ENCODE measurements around the gene HDAC4.

HDAC4 gene

DNA sequence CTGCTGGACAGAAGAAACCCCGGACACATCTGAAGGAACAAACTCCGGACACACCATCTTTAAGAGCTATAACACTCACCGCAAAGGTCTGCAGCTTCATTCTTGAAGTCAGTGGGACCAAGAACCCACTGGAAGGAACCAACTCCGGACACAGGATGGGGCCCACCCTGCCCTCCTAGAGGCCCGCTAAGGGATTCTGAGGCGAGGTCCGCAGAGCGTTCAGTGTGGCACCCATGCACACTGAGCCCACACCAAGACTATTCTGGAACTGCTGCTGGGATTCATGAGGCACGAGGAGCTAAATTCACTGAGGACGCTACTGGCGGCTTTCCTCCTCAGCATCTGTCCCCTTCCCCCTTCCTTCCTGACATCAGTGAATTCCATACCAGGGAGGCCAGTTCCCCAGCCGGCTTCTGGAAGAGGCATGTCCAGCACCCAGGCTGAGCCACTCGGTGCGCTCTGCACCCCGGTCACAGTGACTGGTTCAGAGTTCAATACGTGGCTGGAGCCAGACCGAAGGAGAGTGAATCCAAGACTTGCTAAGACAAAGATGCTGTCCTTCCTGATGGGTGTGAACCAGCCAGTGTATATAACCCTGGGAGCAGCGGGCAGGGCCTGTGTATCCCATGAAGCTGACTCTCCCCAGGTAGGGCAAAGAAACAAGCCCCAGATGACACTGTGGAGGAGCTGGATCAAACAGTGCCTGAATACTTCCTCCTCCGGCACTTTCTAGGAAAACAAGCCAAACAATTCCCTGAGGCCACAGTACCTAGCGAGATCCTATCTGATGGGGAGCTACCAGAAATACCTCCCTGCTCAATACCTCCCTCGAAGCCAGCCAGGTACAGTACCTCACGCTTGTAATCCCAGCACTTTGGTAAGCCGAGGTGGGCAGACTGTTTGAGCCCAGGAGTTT is 11.1 kb downstream of the HDAC4 start:
- in situ Hi-C loops (cut with HindIII; ENCODE audit: low pct_ligation_motif_present, low pct_unique_long_range_greater_than_20kb, low sequenced_read_pairs): no loop called here

DNA sequence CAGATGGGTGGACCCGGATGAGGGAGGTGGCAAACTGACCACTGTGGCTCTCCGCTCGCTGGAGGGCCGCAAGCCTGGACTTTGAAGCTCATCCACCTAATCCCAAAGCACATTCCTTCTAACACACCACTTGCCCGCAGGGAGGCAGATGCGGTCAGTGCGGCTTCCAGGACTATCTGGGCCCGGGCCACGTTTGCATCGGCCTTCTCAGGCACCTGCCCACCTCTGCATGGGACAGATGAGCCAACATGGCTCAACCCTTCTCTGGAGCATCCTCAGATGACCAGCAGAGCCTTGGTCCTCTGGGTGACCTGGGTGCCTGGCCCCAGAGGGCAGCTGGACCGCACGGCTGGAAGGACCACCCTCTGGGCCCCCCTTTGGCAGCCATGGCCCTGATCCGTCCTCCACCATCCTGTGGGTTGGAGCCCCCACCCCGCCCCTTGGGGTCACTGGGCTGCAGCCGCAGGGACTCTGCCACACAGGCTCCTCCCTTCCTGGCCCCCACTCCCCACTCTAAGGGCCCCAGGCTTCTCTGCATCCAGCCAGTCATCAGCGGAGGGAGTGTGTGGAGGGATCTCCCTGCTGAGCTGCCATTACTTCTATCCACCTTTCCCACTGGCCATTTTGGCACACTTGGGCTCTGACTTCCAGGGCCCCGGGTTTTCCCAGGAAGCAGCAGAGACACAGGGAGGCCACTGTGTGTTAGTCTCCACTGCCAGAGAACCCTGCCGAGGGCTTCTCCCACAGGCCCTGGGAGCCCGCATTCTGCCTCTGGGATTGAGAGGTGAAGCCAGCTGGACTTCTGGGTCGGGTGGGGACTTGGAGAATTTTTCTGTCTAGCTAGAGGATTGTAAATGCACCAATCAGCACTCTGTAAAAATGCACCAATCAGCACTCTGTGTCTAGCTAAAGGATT is 12.3 kb downstream of the HDAC4 start:
- in situ Hi-C loops (cut with HindIII; ENCODE audit: low pct_ligation_motif_present, low pct_unique_long_range_greater_than_20kb, low sequenced_read_pairs): no loop called here
- no peak for DNase-seq

More for the DNA sequence above, 11.1 kb downstream of the HDAC4 start:
- DNase-seq: no peak

DNA sequence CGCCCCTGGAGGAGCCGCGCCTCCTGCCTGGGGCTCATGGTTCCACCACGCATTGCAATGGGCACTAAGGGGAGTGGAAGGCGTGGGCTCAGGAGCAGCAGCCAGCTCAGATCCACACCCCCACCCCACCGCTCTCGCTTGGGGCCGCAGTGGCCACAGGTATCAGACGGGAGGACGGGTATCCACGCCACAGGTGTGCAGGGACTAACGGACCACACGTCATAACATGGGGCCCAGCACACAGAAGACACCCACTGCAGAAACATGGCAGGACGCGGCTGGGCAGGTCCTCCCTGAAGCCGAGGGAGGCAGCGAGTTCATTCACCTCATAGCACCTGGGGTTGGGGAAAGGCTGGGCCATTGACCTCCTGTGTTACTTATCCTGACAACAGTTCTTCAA is 13.0 kb downstream of the HDAC4 start:
- no peak for DNase-seq
- in situ Hi-C loops (cut with HindIII; ENCODE audit: low pct_ligation_motif_present, low pct_unique_long_range_greater_than_20kb, low sequenced_read_pairs): no loop called here

DNA sequence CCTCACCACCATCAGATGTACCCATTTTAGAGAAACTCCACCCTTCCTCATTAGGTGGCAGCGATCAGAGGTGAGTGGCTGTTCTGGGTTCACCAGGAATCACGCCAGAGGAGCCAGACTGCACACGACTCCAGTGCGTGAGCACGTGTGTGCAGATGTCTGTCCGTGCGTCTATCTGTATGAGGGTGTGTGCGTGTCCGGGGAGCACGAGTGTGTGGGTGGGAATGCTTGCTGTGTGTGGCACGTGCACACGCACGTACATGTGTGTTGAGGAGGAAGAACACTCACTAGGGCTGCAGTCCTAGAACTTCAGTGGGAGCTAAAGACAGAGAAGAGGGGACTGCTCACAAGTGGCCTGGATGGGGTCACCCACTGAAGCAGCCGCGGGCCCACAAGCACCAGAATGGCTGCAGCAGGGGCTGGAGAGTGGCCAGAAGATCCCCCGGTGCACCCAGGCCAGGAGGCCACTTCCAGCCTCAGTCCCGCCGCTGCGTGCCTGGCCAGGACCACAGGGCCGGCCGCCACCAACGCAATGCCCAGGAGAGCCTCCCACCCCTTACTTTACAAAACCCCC is 13.9 kb downstream of the HDAC4 start:
- DNase-seq: no peak
- in situ Hi-C loops (cut with HindIII; ENCODE audit: low pct_ligation_motif_present, low pct_unique_long_range_greater_than_20kb, low sequenced_read_pairs): no loop called here

DNA sequence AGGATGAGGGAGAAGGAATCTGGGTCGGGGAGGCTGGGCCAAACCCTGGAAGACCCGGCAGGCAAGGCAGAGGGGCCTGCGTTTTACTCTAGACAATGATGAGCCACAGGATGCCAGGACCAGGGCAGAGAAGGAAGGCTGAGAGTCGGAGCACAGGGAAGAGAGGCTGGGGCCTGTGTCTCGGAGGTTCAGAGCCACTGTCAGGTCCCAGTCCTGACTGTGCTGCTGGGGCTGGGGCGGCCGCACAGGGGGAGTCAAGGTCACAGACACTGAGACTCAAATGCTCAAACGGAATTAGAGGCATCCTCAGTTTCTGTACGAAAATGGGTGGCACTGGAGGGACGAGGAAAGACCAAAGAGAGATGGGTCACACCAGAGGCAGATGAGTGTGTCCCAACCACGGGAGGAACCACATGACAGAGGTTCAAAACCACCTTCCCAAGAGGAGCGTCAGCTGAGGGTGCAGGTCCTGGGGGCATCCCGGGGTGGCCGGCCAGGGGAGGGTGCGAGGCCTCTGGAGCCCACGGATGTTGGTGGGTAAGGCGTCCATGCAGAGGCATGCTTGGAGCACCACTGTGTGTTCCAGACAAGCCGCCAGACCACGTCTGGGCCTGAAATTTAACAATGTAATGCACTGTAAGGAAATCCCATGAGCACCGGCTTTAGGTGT is 14.7 kb downstream of the HDAC4 start:
- DNase-seq: no peak
- in situ Hi-C loops (cut with HindIII; ENCODE audit: low pct_ligation_motif_present, low pct_unique_long_range_greater_than_20kb, low sequenced_read_pairs): no loop called here

DNA sequence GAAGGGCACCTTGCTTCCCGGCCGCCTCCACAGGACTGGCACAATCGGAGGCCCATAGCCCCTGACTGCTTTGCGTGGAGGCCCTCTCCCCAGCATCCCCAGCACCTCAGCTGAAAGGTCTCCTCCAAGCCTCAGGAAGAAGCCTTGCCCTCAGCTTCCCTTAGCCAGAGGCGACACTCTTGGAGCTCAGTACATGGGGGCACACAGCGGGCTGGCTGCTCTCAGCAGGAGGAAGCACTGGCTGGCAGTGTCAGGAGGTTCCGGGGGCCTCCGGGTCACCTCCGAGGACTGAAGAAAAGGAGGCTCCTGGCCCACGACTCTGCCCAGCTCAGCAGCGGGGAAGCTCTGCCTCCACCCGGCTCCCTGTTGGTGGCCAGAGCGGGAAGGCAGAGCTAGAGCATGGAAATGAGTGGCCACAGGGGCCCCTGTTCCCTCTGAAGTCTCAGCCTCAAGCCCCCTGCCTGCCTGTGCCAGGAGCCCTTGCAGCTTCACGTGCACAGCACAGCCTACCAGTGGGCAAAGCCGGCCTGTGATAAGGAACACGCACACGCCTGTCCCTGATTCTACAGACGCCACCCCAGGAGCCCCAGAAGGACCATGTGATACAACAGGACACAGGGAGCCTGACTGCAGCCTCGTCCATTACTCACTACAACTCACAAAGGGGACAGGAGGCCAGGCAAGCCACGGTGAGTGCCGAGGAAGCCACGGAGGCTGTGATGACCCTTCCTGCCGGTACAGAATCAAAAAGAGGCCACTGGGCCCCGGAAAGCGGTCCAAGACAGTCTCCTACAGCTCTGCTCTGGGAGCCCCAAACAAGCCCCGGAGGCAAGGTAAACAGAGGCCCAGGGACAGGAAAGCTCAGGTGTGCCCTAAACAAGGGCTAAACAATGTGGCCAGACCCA is 15.5 kb downstream of the HDAC4 start:
- in situ Hi-C loops (cut with HindIII; ENCODE audit: low pct_ligation_motif_present, low pct_unique_long_range_greater_than_20kb, low sequenced_read_pairs): no loop called here
- no peak for DNase-seq

DNA sequence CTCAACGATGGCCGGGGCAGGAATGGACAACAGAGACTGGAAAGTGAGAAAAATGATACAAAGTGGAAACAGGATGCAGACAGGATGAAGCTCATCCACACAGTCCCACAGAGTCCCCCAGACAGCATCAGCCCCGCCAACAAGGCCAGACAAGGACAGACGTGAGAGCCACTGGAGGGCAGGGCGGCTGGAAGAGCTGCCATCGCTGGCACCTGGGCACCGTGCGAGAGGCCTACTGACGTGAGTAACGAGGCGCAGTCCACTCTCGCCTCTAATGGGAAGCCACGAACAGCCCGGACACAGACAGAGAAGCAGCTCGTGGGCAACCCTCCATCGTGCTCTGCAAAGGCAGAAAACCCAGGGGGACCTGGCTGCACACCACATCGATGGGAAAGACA is 17.1 kb downstream of the HDAC4 start:
- in situ Hi-C loops (cut with HindIII; ENCODE audit: low pct_ligation_motif_present, low pct_unique_long_range_greater_than_20kb, low sequenced_read_pairs): no loop called here
- DNase-seq: no peak

DNA sequence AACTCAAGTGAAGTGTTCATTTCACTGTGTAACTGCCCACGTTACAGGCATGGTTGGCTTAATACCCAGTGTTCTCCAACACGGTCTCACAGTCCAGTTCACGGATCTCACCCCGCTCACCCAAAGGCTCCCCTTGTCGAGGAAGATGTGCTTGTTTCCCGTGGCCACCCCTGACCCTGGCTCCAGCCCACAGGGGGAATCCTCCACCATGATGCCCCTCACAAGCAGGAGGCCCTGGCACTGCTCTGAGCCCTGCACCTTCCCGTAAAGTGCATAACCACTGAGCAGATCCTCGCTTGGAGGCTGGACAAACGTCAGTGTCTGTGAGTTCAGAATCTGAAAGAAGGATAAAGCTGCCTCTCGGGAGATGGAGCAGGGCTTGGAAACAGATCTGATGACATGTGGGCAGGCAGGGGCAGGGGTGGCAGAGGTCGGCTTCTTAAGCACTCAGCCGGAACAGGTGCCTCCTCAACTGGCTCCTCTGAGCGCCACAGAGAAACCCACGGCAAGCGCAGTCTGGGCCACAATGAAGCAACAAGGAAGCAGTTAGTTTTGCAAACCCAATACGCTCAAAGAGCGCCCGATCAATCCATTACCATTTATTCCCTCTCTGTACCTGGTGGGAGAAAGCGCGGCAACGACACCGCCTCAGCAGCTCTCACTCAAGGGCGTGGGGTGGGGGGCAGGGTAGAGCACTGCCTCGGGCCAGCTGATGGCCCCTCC is 17.6 kb downstream of the HDAC4 start:
- no peak for DNase-seq
- in situ Hi-C loops (cut with HindIII; ENCODE audit: low pct_ligation_motif_present, low pct_unique_long_range_greater_than_20kb, low sequenced_read_pairs): no loop called here

DNA sequence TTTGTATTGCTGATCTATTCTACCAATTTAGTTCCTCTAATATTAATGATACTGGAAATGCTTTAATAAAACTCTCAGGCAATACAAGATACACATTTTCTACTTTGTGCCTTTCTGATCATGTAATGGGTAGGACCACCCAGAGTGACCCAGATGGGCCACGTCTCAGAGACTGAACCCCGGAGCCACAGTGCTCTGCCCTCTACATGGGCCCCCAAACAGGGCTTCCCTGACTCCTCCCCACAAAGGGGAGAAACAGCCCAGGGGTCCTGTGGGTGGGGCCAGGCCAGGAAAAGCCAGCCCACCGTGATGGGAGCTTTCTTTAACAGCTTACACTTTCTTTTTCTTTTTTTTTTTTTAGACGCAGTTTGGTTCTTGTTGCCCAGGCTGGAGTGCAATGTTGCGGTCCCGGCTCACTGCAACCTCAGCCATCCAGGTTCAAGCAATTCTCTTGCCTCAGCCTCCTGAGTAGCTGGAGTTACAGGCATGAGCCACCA is 18.4 kb downstream of the HDAC4 start:
- DNase-seq: no peak
- in situ Hi-C loops (cut with HindIII; ENCODE audit: low pct_ligation_motif_present, low pct_unique_long_range_greater_than_20kb, low sequenced_read_pairs): no loop called here

DNA sequence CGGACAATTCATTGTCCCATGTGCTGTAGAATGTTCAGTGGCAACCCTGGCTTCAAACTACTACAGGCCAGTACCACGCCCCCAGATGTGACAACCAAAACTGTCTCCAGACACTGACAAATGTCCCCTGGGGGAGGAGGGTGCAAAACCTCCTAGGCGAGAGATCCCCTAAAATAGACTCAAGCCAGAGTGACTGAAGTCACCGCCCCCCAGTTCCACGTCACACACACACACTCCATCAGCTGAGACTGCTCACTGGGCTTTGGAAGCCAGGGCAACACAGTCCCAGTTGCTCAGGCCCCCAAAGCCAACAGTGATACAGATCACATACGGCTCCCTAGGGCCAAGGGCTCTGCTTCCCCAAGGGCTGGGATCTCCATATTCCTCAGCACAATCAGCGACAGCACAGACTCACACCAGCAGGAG is 19.1 kb downstream of the HDAC4 start:
- DNase-seq: no peak
- in situ Hi-C loops (cut with HindIII; ENCODE audit: low pct_ligation_motif_present, low pct_unique_long_range_greater_than_20kb, low sequenced_read_pairs): no loop called here

DNA sequence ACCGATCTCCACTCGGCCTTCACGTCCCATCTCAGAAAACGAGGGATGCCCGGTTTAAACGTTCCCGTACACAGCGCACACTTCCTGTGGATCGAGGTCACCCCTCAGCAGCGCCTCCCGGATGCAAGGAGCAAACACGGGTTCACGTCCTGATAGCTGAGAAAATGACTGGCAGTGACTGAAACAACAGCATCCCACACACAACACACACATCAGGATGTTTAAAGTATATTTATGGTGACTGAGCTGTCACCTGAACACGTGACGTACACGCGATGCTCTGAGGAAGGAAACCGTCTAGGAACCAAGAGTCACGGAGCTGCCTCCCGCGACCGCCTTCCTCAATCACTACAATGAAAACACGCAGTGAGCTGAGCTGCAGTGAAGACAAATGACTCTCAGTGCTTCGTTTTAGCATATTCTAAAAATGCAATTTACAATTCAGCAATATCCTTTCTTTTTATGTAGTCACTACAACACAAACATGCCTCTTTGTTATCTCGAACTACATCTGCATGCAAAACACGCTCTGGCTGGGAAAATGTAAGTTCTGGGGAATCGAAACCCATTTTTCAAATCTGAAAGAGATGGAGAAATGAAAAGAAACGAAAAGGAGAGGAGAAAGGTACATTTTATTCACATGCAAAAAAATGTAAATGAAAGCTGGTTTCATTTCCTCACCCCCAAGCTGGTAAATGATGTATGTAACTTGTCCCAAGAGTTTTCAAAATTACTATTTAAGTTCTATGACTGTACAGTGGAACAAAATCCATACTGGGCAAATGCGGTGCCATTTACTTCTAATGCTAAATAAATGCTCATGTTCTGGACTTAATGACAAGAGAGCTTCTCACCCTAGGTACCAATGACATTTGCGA is 19.8 kb downstream of the HDAC4 start:
- no peak for DNase-seq

DNA sequence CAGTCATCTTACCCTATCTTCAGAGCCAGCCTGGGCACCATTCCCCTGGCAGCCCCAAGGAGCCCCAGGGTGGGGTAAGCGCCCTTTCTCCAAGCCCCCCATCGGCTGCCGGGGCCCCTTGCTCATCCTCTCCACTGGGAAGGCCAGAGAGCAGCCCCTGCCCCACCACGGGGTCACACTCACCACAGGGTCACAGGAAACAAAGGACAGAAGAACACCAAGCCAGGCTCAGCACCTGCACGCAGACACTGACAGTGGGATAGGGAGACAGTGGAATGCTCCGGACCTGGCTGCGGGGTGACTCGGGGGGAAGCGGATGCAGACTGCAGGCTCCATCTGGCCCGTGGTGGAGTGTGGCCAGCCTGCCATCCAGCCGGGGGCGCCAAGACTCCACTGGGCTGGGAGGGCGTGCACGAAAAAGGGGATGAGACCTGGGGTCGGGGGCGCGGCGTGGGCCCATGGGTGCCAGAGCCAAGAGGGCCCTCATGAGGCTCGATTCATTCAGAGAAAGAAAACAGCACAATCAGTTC is 21.1 kb downstream of the HDAC4 start:
- DNase-seq: no peak
- in situ Hi-C loops (cut with HindIII; ENCODE audit: low pct_ligation_motif_present, low pct_unique_long_range_greater_than_20kb, low sequenced_read_pairs): no loop called here

More for the DNA sequence above, 19.8 kb downstream of the HDAC4 start:
- in situ Hi-C loops (cut with HindIII; ENCODE audit: low pct_ligation_motif_present, low pct_unique_long_range_greater_than_20kb, low sequenced_read_pairs): no loop called here

DNA sequence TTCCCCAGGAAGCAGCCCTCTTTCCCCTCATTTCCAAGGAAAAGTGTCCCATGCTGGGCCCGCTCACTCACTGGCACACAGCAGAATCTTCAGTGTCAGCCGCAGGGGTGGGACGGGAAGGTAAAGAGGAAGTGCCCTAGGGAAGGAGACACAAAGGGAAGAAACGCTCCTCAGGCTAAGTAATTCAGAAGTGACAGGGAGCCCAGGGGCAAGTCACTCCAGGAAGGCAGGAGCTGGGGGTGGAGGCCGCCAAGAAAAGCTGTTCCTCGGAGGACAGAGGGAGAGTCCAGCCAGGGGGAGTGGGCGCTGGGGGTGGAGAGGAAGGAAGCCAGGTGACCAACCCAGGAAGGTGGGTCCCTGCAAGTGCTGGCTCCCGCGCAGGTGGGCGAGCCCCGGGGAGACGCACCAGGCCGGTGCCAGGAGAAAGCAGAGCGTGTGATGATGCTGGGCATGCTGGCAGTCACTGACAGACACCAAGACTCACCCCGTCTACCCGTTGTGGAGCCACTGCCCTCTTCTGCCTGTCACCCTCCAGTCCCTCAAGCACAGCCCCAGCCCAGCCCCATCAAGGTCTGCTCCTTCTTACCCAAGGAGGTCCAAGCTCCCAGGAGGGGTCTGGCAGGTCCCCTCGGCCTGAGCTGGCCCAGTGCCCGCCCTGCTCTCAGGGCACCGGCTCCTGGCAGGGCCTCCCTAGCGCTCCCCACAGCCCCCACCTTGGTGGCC is 21.7 kb downstream of the HDAC4 start:
- in situ Hi-C loops (cut with HindIII; ENCODE audit: low pct_ligation_motif_present, low pct_unique_long_range_greater_than_20kb, low sequenced_read_pairs): no loop called here
- no peak for DNase-seq

DNA sequence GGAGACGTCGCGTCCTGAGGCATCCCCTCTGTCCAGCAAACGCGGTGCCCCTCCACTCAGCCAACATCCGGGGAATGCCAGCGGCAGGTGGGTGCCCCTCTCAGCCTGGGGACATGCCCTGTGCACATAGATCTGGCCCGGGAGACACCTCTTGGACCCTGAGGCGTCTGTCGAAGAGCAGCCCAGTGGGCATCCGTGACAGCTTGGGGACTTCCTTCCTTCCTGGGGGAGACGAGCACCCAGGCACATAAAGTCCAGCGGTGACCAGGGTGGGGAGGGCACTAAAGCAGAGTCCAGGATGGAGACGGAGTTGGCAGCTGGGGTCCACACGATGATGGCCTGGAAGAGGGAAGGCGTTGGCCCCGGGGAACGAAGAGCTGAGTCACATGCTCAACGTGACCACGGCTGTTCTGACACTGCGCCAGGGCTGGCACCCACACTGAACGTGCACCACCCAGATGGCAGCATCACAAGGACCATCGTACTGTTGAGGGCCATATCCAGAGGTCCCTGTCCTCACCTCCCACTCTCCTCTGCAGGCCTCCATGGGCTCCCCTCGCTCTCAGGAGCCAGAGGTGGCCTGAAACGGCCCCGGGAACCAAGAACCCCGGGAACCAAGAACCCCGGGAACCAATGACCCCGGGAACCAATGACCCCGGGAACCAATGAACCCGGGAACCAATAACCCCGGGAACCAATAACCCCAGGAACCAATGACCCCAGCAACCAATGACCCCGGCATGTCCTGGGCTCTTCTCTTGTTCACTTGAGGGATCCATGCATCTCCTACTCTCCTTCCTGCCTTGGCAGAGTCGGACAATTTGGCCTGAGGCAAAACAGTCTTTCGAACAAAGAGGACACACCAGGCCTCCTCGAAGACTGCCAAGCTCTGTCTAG is 22.6 kb downstream of the HDAC4 start:
- in situ Hi-C loops (cut with HindIII; ENCODE audit: low pct_ligation_motif_present, low pct_unique_long_range_greater_than_20kb, low sequenced_read_pairs): no loop called here
- DNase-seq: no peak
